Stimulated activated CD4-positive, alpha-beta T cell treated with anti-CD3 and anti-CD28 coated beads, Interleukin-2, amount 100 ng/mL, for 24 hours (primary cell): ENCODE data around the gene ABCG8.
"Not testable (repeated sequence)": the region's sequence is repeated elsewhere in the genome, so short reads cannot be mapped to it uniquely, and the experiment has no call there.

Experiments used
- DNase-seq, 2 donors: peaks; one replicate each; pipeline ENCODE4 v3.0.0-alpha.2; 2020

Gene ABCG8

DNA sequence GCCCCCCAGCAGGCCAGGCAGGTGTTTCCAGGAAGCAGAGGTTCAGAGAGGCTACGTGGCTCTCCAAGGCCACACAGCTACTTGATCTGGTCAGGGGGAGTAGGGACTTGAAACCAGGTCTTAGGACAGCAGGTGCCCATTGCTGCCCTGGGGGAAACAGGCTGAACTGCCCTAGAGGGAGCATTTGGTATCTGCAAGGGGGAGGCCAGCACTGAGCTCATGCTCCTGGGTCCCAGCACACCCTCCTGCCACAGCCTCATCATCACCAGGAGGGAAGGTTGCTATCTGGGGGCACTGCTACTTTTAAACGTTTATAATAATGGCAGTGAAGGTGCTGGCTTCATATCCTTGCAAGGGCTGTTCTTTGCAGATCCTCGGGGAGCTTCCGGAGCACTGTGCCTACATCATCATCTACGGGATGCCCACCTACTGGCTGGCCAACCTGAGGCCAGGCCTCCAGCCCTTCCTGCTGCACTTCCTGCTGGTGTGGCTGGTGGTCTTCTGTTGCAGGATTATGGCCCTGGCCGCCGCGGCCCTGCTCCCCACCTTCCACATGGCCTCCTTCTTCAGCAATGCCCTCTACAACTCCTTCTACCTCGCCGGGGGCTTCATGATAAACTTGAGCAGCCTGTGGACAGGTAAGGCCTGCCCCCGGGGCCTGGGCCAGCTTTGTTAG, 36.1 kb downstream of the ABCG8 start:
- no peak for DNase-seq

DNA sequence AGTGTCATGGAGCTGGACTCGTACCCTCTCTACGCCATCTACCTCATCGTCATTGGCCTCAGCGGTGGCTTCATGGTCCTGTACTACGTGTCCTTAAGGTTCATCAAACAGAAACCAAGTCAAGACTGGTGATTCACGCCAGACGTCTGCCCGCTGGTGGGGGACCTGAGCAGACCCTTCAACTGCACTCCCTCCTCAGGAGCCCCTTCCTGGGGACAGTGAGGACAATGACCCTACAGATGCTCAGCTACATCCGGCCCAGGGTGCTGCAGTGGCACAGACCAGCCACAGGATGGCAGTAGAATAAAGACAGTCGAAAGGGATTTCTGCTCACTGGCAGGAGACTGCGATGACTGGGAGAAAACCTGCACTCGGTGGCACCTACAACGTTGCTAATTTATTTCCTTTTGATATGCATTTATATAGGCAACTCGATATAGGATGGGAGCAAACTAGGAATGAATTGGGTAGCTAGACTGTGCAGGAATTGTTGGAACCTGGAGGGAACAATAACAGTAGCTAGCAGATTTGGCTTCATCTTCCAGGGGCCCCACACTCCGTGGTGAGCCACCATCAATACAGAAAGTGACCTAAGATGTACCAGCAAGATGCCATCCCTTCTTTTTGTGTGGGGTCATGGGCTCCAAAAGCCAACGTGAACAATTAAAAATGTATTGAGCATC, 39.2 kb downstream of the ABCG8 start:
- DNase-seq, result peak; percentile 72 to 81

DNA sequence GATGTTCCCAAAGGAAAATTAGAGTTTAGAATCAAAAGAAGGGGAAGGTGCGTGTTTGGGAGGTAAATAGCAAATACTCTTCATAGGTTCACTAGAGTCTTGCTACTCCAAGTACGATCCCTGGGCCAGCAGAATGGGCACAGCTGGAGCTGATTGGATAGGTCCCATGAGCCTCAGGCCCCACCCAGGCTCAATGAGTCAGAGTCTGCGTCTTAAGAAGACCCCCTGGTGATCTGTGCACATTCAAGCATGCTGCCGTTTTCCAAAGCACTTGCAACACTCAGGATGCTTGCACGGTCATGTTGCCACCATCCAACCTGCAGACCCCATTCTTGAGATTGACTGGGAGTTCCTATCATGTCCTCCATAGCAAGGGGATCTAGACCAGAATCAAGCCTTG, 40.5 kb downstream of the ABCG8 start:
- DNase-seq, result no peak

DNA sequence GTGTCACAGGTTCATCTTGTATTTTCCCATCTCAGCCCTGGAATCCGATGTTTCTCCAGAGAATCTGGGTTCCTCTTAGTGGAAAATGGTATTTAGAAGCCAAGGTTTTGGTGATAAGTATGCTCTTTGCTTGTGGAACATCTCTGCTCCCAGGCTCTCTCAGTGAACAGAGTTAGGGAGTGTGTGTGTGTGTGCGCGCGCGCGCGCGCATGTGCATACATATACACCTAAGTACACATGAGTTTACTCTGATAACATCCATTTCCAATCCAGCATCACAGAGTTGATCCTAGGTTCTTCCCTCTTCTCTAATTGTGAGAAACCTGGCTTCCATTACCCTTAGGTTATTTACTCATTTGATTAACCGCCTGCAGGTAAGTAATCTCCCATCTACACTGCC, 41.7 kb downstream of the ABCG8 start:
- no peak for DNase-seq

DNA sequence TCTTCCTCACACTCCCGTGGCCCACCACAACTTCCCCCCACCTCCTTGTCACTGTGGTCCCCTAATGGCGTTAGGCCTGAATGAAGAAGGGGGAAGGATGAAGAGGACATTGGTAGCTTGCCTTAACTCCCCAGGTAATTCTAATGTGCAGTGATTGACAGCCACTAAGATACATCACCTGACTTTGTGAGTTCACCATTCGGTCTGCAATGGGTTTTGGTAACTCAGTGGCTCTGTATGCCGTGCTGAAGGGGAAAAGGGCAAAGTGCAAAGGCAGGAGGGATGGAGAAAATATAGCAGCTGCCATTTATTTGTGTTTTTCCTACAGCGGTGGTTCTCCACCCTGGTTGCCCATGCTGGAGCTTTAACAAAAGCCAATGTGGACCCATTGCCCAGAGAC, 42.2 kb downstream of the ABCG8 start:
- no peak for DNase-seq

DNA sequence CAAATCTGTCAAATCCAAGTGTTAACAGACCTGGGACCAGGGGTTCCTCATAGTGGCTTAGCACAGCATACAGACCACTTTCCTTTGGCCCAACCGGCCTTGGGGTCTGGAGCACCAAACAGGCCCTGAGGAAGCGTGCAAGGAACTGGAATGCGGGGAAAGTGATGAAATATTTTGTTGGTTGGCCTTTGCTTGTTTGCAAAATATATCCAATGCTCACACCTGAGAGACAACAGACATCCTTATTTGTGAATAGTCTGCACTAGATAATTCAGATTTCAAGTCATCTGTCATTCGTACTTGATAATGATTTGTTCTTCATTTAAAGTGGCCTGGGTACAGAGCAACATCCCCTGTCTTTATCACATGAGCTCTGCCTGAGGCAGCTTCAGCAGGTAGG, 43.5 kb downstream of the ABCG8 start:
- DNase-seq, result no peak

DNA sequence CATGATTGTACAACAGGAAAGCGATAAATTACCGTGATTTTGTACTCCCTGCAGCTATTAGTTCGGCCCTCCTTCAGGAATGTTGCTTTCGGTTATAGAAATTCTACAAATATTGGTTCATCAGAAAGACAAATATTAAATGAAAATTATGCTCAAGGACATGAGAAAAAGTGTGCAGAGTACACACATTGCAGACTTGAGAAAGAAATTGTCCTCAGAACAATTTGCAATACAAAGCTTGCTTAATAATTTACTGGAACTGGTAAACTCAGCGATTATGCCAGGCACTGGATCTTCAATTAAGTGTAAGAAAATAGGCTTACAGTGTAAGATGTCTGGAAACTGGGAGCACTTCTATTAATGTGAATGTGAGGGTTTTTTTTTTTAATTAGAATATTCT, 45.9 kb downstream of the ABCG8 start:
- DNase-seq, result no peak

DNA sequence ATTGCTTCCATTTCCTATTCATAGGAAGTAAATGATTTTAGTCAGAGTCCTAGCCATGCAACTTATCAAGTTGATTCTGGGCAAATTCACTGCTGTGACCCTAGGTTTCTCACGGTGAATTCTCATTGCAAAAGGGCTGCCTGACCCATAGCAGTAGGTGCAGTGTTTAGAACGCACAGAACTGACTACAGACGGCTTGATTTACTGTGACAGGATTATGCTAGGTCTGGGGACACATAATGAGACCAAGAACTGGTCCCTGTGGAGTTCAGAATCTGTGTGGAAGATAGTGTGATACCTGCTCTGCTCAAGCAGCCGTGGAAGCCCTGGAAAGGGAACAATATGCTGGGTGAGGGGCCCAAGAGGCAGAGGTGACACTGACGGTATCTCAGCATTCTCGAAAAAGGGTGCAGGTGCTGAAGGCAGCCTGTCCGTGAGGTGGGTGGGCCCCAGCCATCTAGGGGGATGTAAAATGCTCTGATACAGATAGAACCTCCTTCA, 46.4 kb downstream of the ABCG8 start:
- DNase-seq, result no peak

DNA sequence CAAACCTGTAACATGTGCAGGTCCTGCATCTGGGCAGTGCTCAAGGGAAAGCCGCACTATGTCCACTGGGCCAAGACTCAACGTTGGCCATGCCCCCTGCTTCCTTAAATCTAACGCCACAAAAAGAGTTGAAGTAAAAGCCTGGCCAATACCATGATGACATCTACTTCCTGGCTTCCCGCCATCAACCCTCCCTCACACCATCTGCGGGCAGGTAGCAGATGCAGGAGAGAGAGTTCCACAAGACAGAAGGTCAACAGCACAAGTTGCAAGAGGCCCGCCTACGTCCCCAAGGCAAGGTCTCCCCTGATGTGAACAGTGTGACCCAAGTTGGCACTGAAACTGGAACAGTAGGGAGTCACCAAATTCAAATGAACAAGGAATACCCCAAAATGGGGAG, 48.4 kb downstream of the ABCG8 start:
- DNase-seq, result no peak

DNA sequence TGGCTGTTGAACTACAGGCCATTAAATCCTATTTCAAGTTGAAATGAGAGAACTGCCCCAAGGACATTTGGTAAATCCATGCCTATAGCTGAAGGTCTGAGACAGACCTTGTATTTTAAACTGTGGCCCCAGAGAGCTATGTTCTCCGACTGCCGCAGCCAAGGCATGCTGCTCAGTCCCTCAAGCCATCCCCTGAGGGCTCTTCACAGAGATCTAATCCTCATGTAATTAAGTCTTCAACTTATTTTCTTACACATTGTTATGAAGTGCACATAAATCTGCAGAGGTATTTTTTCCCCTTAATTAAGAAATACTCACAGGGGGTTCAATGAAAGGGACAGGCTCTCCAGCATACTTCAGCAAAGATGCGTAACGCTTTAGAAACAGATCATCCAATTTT, 50.6 kb downstream of the ABCG8 start:
- no peak for DNase-seq

DNA sequence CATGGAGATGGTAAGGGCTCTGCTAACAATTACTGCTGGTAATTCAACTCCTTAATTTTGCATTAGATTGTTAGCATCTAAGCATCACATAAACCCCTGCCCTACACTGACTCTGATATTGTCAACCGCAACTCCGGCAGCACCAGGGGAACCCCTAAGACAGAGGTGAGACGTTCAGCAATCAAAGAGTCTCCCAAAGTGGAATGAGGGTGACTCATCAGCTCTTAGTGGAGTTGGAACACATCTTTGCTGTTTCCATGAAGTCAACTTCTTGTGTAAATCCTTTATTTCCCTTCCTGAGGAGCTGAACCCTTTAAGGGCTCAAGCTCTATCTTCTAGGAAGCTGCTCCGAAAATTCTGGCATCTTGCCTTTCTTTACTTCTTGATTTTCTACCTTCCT, 52.1 kb downstream of the ABCG8 start:
- DNase-seq, result no peak

DNA sequence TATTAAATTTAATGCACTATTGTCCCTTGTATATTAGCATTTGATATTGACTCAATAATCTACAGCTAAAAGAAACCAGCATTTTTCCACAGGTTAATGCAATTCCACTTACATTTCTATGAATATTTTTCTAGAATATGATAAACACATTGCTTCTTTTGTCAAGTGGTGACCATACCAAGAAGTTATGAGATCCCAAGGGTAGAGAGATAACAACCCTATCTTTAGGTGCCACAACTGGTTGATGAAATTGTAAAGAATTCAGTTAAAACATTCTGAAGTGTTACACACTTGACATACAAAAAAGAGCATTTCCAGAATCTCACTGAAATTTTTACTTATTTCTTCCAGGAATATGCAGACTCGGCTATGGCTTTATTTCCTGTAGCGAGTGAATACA, 56.0 kb downstream of the ABCG8 start:
- no peak for DNase-seq

DNA sequence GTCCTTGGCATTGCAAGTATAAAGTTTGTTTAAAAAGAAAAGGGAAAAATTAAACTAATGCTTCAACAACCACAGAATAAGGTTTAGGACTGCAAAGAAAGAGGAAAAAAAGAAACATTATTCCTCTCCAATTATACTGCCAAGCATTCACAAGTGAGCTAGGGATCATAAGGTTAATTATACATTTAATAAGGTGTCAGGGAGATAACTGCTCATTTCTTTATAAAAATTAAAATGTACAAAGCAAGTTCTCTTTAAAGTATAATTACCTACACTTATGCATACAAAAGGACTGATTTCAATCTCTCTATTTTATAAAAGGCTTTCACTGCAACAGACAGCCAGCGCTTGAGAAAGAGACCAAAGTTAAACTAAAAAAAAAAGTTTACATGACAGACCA, 58.1 kb downstream of the ABCG8 start:
- DNase-seq, result no peak

DNA sequence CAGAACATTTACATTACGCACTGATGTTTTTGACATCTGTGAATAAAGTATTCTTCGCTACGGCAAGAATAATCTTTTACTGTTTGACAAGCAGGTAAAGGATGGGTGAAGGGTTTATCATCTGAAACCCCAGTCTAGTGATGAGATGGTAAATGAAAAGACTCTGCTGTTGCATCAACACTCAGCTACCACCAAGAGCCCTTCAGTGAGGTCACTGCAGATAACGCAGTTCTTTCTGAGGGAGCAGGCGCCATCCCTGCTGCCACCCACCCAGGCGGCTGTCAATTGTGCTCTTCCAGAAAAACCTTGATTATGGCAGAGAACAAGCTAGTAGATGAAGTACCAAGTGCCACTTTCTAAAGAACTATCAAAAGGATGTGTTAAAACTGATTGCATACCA, 58.7 kb downstream of the ABCG8 start:
- no peak for DNase-seq

DNA sequence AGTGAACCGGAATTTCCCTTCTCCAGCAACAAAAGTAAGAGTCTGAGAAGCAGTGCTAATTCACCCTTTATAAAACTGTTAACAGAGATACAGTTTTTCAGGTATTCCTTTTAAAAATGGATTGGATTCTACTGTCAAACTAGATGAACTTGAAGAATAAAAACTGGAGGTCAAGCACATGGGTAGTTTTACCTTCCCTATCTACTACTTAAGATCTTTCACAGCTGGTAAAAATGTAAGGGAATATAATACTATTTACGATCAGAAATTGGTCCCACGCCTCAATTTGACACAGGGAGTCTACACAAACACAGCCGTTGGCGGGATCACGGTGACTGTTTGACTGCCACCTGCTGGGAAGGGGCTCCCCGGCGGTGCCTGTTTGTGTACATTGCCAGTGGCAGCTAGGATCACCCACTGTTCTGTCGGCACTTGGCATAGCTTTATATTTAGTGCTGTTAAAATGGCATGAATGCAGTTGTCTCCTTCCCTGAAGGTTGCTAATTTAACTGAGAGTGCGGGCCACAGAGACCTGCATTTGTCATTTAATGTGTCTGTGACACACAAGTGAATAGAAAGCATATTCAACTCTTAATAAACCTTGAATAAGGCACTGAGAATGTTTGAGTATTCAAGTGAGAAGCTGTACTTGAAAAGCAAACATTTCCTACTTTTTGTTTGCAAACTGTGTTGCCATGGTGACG, 59.5 kb downstream of the ABCG8 start:
- no peak for DNase-seq

DNA sequence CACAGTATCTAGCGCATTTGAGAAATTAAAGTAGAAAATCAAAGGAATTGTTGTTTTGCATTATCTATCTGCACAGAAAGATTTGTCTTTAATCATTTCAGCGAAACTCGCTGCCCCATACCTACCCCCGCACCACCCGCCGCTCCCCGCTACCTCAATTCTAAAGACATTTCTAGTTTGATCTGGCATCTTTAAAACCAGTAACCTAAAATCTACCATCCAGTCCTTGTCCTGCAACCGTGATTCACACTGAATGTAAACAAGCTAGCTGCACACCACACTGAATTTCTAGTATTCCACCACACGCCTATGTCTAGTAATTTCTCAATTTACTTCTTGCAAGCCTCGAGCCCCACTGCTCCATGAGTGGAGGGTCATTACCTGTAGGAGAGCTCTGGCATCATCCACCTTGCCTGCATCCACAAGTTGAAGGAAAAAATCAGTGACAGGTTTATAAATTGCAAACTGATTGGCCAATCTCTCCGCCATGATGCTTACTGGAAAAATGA, 60.1 kb downstream of the ABCG8 start:
- no peak for DNase-seq

DNA sequence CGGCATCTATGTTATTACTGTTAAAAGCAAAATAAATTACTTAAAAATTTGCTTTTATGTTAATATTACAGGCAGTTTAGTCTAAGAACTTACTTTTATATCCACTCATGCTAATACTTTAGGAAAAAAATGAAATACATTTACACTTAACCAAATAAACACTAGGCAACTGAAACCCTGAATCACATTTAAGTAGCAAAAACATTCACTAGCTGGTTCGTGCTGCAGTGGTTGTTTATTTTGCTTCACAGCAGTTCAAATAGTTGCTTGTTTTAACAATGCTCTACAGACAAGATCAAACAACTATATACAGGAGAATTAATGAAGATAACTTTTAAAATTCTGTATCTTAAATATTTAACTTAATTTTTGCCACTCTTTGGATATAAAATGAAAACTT, 60.8 kb downstream of the ABCG8 start:
- no peak for DNase-seq

DNA sequence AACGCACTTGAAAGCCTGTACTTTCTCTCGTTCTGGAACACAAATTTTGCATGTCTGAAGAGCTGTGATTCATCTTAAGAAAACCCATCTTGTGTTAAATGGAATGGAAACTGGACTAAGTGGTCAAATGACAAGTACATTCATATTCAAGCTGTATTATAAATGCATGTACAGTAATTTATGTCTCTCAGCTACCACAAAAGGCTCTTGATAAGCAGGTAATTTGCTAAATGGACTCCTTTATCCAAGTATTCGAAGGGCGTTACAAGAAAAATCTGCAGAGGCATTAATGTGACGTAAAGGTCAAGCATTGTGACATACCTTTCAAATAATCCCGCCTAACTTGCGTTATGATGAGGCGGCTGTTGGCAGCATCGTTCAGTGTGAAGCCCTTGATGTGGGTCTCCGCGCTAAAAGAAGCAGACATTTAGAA, 66.6 kb downstream of the ABCG8 start:
- DNase-seq, result no peak

DNA sequence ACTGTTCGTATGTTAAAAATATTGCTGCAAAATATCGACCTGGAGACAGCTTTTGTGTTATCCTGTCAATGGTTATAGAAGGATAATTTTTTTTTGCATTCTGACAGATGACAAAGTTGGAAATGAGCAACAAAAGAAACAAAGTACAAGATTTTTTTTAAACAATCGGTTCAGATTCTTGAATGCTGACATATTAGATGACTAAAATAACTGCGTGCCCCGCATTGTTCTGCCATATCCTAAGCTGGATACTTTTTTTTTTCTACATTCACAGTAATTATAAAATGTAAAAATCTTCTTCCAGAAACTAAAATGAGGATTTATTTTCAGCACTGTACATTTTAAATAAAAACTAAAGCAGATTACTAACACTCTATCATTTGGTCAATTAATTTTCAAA, 67.1 kb downstream of the ABCG8 start:
- DNase-seq, result no peak

DNA sequence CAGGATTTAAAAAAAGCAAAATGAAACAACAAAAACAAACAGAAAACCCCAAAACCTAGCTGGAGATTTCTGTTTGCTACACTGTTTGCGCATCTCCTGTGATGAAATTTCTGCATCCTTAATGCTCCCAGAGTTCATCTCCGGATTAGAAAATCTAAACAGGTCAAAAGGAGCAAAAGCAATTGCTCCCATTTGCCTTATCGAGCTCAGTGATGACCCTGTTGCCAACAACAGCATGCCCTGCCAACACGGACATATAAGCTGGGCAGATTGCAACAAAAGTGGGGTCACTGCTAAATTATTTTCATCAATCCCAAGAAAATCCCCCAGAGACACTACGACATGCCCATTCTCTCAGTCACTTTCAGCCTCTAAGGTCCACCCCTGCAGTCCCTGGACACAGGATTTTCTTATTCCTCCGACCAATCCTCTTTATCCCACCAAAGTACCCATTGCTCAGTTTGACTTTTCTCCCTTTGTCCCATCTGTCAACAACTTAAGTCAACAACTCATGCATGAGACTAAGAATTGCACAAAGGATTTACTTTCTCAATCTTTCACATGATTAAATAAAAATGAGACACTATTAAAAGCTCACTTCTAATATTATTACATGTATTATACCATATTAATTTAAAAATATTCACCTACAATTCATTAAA, 67.8 kb downstream of the ABCG8 start:
- DNase-seq, result no peak

DNA sequence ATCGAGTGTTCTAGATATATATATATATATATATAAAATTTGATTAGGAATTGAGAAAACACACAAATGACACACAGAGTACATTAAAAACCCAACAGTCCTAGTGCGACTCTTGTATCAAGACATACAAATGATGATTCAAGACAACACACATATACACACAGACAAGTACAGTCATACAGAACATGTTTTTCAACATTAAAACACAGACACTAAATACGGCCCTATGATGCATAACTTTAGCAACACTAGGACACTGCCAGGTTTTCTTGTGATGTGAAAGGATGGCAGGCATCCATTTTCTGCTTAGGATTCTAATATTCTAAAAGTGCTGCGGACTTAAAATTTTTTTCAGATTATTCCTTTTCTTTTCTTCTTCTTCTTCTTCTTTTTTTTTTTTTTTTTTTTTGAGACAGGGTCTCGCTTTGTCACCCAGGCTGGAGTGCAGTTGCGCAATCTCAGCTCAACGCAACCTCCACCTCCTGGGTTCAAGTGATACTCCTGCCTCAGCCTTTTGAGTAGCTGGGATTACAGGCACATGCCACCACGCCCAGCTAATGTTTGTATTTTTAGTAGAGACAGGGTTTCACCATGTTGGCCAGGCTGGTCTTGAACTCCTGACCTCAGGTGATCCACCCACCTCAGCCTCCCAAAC, 72.5 kb downstream of the ABCG8 start:
- DNase-seq, result not testable (repeated sequence)

DNA sequence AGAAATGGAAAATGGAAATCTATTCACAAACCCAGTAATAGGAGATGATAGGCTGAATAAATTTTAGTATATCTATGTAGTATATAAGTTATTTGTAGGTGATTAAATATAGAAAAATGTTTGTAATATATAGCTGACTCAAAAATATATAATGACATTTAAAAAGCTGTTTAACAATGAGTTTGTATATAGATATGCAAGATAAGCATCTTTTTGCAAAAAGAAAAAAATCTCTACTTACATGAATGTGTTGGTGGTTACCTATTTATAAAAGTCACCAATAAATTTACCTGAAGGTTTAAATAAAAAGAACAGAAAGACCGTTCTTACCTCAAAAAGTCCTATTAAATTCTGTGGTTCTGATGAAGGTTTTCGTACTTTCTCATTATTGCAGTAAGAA, 85.7 kb downstream of the ABCG8 start:
- no peak for DNase-seq

DNA sequence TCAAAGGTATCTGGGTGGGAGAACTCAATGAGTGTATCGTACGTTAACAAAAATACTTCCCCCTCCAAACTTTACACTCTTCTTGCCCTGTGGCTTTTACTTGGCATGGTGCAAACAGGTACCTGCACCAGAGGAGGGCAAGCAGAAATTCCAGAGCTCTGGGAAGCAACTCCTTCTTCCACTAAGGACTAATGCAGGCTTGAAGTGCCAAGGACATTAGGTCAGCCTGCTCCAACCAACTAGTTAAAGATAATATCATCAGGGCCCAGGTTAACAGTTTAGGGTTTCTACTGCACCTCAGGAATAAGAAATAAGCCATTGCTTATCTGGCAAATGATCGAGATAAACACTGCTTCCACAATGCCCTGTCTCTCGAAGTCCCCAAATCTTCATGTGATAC, 86.7 kb downstream of the ABCG8 start:
- no peak for DNase-seq
